Activated T-helper 1 cell treated with Interleukin-2 at 50 U/mL for 16 hours (primary cell): ENCODE results near the gene MMS19.

Experiments
- DNase-seq: peaks from one replicate; pipeline ENCODE4 v3.0.0-alpha.2; 2020; ENCODE audit warnings: low read depth

The MMS19 gene, protein sequence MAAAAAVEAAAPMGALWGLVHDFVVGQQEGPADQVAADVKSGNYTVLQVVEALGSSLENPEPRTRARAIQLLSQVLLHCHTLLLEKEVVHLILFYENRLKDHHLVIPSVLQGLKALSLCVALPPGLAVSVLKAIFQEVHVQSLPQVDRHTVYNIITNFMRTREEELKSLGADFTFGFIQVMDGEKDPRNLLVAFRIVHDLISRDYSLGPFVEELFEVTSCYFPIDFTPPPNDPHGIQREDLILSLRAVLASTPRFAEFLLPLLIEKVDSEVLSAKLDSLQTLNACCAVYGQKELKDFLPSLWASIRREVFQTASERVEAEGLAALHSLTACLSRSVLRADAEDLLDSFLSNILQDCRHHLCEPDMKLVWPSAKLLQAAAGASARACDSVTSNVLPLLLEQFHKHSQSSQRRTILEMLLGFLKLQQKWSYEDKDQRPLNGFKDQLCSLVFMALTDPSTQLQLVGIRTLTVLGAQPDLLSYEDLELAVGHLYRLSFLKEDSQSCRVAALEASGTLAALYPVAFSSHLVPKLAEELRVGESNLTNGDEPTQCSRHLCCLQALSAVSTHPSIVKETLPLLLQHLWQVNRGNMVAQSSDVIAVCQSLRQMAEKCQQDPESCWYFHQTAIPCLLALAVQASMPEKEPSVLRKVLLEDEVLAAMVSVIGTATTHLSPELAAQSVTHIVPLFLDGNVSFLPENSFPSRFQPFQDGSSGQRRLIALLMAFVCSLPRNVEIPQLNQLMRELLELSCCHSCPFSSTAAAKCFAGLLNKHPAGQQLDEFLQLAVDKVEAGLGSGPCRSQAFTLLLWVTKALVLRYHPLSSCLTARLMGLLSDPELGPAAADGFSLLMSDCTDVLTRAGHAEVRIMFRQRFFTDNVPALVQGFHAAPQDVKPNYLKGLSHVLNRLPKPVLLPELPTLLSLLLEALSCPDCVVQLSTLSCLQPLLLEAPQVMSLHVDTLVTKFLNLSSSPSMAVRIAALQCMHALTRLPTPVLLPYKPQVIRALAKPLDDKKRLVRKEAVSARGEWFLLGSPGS

DNA sequence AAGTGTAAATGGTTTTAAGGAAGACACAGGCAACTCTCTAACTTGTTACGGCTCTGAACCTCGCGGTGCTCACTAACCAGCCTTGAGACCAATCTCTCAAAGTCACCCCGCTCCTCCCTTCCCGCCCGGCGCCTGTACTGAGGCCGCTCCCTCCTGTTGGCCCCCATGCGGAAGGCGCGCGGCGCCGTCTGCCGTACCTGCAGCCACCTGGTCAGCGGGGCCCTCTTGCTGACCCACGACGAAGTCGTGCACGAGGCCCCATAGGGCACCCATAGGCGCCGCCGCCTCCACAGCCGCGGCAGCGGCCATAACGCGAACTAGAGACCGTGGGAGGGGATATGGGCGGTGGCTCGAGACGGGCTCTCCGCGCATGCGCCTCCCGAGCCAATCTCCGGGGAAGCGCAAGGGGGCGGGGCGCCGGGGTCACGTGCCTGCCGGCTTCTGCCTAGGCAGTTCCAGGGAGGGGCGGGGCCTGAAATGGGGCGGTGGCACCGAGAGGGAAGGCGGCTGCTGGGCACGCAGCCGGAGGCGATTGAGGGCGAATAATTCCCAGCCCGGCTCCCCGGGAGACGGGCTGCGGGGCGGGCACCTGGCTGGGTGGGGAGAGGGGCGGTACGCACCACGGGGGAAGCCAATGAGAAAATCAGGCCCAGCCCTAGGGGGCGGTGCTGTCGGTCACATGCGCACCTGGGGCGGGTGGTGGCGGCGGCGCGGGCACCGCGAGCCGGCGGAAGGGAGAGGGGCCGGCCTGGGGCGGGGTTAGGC, at the start of gene MMS19:
MMS19 (minus strand) TSS at position 347 of the 765 bp plus-strand sequence; CDS start at position 309, 38 bp downstream.
- peak; percentile 99 for DNase-seq

- DNase-seq, result no peak
Measured at GRCh38 chr10:97547962-97548361, 49.7 kb upstream of the MMS19 start.

- no peak for DNase-seq
Measured at GRCh38 chr10:97547271-97547600, 49.0 kb upstream of the MMS19 start.

DNA sequence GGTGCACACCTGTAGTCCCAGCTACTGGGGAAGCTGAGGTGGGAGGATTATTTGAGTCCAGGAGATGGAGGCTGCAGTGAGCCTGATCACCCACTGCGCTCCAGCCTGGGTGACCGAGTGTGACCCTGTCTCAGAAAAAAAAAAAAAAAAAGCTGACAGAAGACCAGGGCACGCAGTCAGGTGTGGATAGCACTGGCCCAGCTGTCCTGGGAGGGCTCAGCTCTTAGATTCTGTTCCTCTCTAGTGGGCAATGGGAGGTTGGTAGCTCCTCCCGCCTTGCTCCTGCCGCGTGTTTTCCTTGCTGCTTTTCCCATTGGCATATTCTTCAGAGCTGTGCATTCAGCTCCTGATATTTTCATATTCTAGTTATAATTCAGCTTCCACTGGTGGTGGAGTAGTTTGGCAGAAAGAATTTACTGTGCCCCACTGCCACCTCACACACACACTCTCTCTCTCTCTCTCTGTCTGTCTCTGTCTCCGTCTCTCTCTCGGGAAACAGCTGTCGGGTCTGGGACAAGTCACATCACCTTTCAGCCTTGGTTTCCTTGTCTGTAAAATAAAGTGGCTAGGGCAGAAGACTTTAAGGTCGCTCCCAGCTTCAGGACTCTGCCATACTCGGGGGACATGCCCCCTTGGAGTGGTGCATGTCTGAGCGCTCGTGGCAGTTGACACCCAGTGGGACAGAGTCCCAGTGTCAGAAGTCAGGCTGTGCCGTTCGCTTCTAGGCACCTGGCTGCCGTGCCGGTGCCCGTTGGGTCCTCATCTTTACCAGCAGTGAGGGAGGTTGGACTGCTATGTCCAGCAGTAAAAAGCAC, 48.4 kb upstream of the MMS19 start:
- DNase-seq, result no peak

- no peak for DNase-seq
Measured at GRCh38 chr10:97543025-97543546, 44.9 kb upstream of the MMS19 start.

GRCh38 chr10:97542169-97543024, 44.2 kb upstream of the MMS19 start:
- no peak for DNase-seq

DNA sequence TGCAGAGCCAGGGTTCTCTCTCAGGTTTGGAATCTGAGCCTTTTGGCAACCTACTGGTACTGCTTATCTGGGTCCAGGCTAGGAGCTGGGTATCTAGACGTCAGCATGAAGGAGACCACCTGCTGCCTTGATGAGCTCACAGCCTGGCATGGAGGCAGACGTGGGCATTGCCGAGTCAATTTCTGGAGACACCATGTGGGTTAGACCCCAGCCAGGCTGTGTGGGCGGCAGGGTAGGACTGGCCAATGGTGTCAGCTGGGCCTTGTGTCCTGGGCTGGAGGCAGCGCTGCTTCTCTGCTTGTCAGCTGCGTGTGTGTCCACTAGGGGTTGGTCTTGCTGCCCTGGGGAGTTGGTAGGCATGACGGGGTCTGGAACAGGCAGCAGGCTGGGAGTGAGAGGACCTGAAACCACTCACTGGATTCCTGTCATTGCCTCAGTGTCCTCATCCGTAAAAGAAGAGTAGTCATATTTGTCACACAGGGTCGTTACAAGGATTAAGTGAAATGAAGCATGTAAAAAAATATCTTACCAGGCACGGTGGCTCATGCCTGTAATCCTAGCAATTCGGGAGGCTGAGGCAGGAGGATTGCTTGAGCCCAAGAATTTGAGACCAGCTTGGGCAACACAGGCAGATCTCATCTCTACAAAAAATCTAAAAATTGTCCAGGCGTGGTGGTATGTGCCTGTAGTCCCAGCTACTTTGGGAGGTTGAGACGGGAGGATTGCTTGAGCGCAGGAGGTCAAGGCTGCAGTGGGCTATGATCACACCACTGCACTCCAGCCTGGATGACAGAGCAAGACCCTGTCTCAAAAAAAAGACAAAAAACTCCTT, 42.7 kb upstream of the MMS19 start:
- no peak for DNase-seq

DNA sequence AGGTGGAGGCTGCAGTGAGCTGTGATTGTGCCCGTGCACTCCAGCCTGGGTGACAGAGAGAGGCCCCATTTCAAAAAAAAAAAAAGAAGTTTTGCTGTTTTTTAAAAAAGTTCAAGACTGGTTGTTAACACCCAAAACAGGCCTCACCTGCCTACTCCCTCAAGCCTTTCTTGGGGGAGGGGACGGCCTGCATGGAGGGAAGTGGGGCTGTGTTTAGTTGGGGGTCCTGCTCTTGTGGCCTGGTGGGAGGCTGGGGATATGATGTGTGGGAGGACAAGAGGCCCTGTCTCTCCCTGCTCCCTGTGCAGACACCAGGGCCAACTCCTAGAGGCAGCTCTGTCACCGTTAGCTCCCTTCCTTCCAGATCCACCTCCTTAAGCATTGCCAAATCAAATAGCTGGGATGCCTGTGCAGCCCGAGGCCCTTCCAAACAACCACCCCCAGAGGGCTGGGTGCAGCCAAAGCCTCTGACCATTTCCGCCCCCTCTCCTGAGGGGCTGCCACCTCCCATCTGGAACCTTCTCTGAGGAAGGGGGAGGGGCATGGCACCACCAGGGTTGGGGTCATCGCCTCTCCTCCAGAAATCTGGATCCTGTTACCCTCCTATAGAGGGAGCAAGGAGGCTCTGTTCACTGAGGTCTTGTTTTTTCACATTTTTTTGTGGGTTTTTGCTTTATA, 41.4 kb upstream of the MMS19 start:
- no peak for DNase-seq

DNA sequence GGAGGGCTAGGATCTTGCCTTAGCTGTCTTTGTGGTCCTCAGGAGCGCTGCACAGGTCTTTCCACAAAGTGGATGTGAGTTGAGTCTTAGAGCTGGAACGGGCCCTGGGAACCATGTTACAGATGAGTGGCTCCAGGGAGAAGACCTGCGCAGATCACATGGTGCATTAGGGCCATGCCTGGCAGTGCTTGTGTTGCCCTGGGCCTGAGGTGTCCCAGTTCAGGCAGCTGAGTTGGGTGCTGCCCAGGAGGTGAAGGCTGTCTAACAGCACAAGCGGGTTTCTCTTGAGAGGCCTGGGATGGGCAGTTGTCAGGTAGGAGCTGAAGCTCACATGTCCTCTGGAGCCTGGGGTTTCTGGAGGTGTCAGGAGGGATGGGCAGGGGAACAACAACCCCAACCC, 40.6 kb upstream of the MMS19 start:
- DNase-seq, result no peak

- no peak for DNase-seq
Measured at GRCh38 chr10:97538411-97538810, 40.2 kb upstream of the MMS19 start.

GRCh38 chr10:97537186-97537869, 39.1 kb upstream of the MMS19 start:
- no peak for DNase-seq

- no peak for DNase-seq
Measured at GRCh38 chr10:97534746-97535367, 36.6 kb upstream of the MMS19 start.

GRCh38 chr10:97533888-97534287, 35.7 kb upstream of the MMS19 start:
- no peak for DNase-seq

DNA sequence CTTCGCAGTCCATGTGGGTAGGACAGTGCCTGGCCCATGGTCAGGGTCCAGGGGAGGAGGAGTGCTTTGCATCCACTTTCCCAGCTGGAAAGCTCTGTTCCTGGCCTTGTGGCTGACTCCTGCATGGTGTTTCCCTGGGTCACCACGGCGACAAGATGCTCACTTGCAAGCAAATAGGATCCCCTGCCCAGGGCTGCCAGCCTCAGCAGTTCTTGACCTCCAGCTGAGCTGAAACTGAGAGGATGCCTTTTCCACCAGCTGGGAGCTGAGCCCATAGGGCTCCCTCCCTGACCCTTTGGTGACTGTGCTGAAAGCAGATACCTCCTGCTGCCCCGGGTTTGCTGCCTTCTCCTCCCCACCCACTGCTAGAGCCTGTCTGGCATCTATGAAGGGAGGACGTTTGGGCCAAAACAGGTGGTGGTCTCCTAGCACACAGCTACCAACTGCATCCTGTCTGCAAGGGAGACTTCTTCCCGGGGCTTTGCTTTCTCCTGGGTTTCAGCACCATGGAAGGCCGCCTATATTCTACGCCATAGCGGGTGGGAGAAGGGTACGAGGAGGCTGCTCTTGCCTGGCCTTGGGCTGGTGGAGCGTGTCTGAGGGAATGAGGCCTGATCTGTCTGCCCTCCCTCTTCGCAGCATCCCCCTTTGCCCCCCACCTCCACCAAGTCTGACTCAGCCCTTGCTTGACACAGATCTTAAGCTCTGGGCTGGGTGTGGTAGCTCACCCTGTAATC, 34.9 kb upstream of the MMS19 start:
- no peak for DNase-seq

GRCh38 chr10:97531401-97531986, 33.3 kb upstream of the MMS19 start:
- DNase-seq, result no peak

DNA sequence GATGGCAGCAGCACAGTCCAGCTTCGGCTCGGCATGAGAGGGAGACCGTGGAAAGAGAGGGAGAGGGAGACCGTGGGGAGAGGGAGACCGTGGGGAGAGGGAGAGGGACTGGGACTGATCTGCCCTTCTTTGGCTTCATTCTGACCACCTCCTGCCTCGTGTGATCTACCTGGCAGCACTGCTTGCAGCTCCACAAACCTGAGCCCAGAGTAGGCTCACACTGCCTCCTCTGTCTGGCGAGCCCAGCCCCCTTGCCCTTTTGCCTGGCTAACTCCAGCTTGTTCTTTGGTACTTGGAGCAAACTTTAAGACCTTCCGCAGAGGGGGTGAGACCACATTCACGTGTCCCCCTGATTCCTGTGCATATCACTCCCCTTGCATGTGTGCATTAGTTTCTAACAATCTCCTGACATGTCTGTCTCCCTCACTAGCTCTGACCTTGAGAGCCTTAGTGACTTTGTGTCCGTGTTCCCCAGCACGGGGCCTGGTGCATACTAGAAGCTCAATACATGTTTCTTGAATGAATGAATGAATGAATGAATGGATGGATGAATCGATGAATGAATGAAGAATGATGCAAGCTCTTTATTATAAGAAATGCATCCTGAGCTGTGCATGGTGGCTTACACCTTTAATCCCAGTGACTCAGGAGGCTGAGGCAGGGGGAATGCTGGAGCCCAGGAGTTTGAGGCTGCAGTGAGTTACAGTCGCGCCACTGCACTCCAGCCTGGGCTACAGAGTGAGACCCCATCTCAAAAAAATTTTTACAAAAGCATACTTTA, 31.7 kb upstream of the MMS19 start:
- DNase-seq, result no peak
